Spleen (tissue), 7 donors: ENCODE measurements around the gene MMRN2.

Experiments used
- CTCF ChIP-seq, 11 experiments: fragments of 200-600 bp in 7 of 11; fragments of 450-650 bp in 4 of 11; sonication (generic) in 4 of 11; IDR thresholded peaks in 8 of 11; conservative IDR thresholded peaks in 3 of 11; 1 replicate in 7 of 11; 2 replicates in 4 of 11; pipeline versions ENCODE4 v1.4.0 to v1.8.0; 2016 to 2021; ENCODE audit warnings: antibody characterized with exemption in 11 of 11, inconsistent platforms in 4 of 11, mild to moderate bottlenecking in 1 of 11
- POLR2AphosphoS5 ChIP-seq, 3 donors: sonication (generic); formaldehyde crosslinking; IDR thresholded peaks; one replicate each; pipeline ENCODE4 v1.5.1; 2017; ENCODE audit warnings: antibody characterized with exemption in 3 of 3
- donor health status: DM: no; HTN: no; CAD: no; lungs with moderate emphysema.
- donor health status: DM: no; HTN: no; CAD: no.
- donor health status: DM: no; HTN: no; CAD: no.

- no peak for TF ChIP-seq CTCF (IDR thresholded peaks at IDR 0.05 in 8 of 11, conservative IDR thresholded peaks at IDR 0.05 in 3 of 11)
- TF ChIP-seq POLR2AphosphoS5 (IDR thresholded peaks at IDR 0.05): no peak
Observed at GRCh38 chr10:86988520-86988919, 31.1 kb upstream of the MMRN2 start.
